ENCODE data around the gene PSTPIP1.
A peak's percentile ranks its signal among the peaks of the same experiment; 100 is the strongest.

Gene PSTPIP1

GRCh38 chr15:77027697-77028450 is 32.9 kb downstream of the PSTPIP1 start:
- Mint-ChIP-seq H3K36me3 (ENCODE audit: insufficient read depth) (peaks cover 15% of the 10 kb centered on the region), H3K27ac (ENCODE audit: low read depth) (no peak overlapping the region), H3K9me3 (no peaks in the 10 kb centered on the region), H3K27me3 (no peaks in the 10 kb centered on the region), H3K4me1 (peaks cover 27% of the 10 kb centered on the region), H3K4me3 (no peak overlapping the region)
- ATAC-seq (replicated peaks; ENCODE audit: extremely low read depth, poor library complexity, severe bottlenecking) (no peak), DNase-seq (ENCODE audit: low spot score in 2 of 2) (peak in 1 of 2 donors; percentile 10)

DNA sequence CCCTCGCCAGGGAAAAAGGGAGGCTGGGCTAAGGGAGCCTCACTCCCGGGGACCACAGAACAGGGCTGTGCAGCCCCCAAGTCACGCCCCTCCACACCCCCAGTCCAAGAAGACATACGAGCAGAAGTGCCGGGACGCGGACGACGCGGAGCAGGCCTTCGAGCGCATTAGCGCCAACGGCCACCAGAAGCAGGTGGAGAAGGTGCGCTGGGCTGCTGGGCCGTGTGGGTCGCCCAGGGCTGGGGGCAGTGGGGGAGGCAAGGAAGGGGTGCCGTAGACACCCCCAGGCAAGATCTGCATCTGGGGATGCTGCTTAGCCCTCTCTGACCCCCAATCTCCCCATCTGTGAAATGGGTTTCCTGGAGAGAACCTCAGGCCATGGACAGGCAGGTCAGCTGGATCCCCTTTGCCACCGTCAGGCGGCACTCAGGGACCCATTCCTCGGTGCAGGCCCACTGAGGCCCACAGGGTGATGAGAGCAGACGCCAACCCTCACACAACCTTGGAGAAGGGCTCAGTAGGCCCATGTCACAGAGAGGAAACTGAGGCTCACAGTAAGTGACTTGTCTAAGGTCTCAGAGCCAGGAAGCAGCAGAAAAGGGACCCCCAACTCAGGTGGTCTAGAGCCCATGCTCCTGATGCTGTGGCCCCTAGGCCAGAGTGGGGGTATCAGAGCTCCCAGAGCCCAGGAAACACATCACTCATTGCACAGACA is 33.7 kb downstream of the PSTPIP1 start:
- no peak for ATAC-seq (replicated peaks; ENCODE audit: extremely low read depth, poor library complexity, severe bottlenecking)
- Mint-ChIP-seq H3K9me3 (no peaks in the 10 kb centered on the region), H3K4me1 (peaks cover 20% of the 10 kb centered on the region), H3K4me3 (no peak overlapping the region), H3K36me3 (ENCODE audit: insufficient read depth) (peaks cover 15% of the 10 kb centered on the region), H3K27ac (ENCODE audit: low read depth) (no peak overlapping the region), H3K27me3 (no peaks in the 10 kb centered on the region)
- peak in 1 of 2 donors; percentile 11 for DNase-seq (ENCODE audit: low spot score in 2 of 2)

- H3K4me3 Mint-ChIP-seq, result no peak overlapping the region
- ATAC-seq (replicated peaks; ENCODE audit: extremely low read depth, poor library complexity, severe bottlenecking), result no peak
- no peaks in the 10 kb centered on the region for H3K27me3 Mint-ChIP-seq
- peaks cover 12% of the 10 kb centered on the region for H3K36me3 Mint-ChIP-seq (ENCODE audit: insufficient read depth)
- H3K27ac Mint-ChIP-seq (ENCODE audit: low read depth), result no peak overlapping the region
- no peaks in the 10 kb centered on the region for H3K9me3 Mint-ChIP-seq
- peak in 1 of 2 donors; percentile 12 for DNase-seq (ENCODE audit: low spot score in 2 of 2)
- peaks cover 12% of the 10 kb centered on the region for H3K4me1 Mint-ChIP-seq
Observed at GRCh38 chr15:77029166-77030047, 34.5 kb downstream of the PSTPIP1 start.

DNA sequence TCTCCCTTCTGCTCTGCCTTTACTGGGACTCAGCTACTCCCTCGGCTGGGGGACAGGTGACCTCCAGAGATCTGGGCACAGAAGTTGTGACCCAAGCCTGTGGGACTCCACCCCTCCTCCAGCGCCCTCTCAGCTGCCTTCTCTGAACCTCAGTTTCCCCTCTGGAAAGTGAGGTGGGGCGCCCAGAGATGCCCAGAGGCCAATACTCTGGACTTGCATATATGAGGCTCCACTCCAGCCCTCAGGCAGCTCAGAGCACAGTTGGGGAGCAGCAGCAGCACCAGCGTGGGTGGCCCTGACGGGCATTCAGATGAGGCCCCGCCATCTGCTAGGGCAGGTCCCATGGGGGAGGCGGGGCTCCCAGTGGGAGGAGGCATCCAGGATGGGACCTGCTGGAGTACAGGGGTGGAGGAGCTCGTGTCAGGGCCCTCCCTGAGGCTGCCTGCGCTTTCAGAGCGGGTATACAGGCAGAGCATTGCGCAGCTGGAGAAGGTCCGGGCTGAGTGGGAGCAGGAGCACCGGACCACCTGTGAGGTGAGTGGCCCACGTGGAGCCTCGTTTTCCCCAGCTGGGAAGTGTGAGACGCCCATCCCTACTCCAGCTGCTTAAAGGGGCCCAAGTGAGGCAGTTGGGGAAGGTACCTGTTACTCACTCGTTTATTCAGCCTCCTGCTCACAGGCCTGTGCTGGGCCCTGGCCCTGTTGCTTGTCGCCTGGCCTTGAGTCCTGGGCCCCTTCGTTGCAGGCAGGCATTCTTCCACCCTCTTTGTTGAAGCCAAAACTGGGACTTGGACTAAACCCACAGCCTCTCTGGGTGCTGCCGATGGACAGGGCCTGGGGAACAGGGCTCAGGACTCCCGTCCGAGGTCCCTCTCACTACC is 35.4 kb downstream of the PSTPIP1 start:
- H3K4me3 Mint-ChIP-seq, result no peak overlapping the region
- H3K27me3 Mint-ChIP-seq, result no peaks in the 10 kb centered on the region
- H3K27ac Mint-ChIP-seq (ENCODE audit: low read depth), result no peak overlapping the region
- ATAC-seq (replicated peaks; ENCODE audit: extremely low read depth, poor library complexity, severe bottlenecking) (no peak), DNase-seq (ENCODE audit: low spot score in 2 of 2) (peak in 1 of 2 donors; percentile 10)
- peaks cover 12% of the 10 kb centered on the region for H3K4me1 Mint-ChIP-seq
- H3K9me3 Mint-ChIP-seq, result no peaks in the 10 kb centered on the region
- peaks cover 12% of the 10 kb centered on the region for H3K36me3 Mint-ChIP-seq (ENCODE audit: insufficient read depth)

GRCh38 chr15:77030928-77031375 is 36.0 kb downstream of the PSTPIP1 start:
- no peaks in the 10 kb centered on the region for H3K9me3 Mint-ChIP-seq
- no peaks in the 10 kb centered on the region for H3K27me3 Mint-ChIP-seq
- H3K4me1 Mint-ChIP-seq, result peaks cover 12% of the 10 kb centered on the region
- H3K27ac Mint-ChIP-seq (ENCODE audit: low read depth), result no peak overlapping the region
- peaks cover 13% of the 10 kb centered on the region for H3K36me3 Mint-ChIP-seq (ENCODE audit: insufficient read depth)
- no peak overlapping the region for H3K4me3 Mint-ChIP-seq
- ATAC-seq (replicated peaks; ENCODE audit: extremely low read depth, poor library complexity, severe bottlenecking) (no peak), DNase-seq (ENCODE audit: low spot score in 2 of 2) (peak in 1 of 2 donors; percentile 10)

GRCh38 chr15:77031376-77032050 is 36.6 kb downstream of the PSTPIP1 start:
- H3K4me3 Mint-ChIP-seq, result no peak overlapping the region
- peaks cover 12% of the 10 kb centered on the region for H3K4me1 Mint-ChIP-seq
- H3K27me3 Mint-ChIP-seq, result no peaks in the 10 kb centered on the region
- H3K27ac Mint-ChIP-seq (ENCODE audit: low read depth), result peak overlapping the region; percentile 61
- peaks cover 19% of the 10 kb centered on the region for H3K36me3 Mint-ChIP-seq (ENCODE audit: insufficient read depth)
- H3K9me3 Mint-ChIP-seq, result no peaks in the 10 kb centered on the region
- DNase-seq (ENCODE audit: low spot score in 2 of 2) (peak in 1 of 2 donors; percentile 12), ATAC-seq (replicated peaks; ENCODE audit: extremely low read depth, poor library complexity, severe bottlenecking) (peak; percentile 19)

GRCh38 chr15:77032052-77032646 is 37.2 kb downstream of the PSTPIP1 start:
- no peak for ATAC-seq (replicated peaks; ENCODE audit: extremely low read depth, poor library complexity, severe bottlenecking)
- peaks cover 20% of the 10 kb centered on the region for H3K36me3 Mint-ChIP-seq (ENCODE audit: insufficient read depth)
- H3K27me3 Mint-ChIP-seq, result no peaks in the 10 kb centered on the region
- peak overlapping the region; percentile 61 for H3K27ac Mint-ChIP-seq (ENCODE audit: low read depth)
- peak in 1 of 2 donors; percentile 10 for DNase-seq (ENCODE audit: low spot score in 2 of 2)
- H3K9me3 Mint-ChIP-seq, result no peaks in the 10 kb centered on the region
- no peak overlapping the region for H3K4me3 Mint-ChIP-seq
- H3K4me1 Mint-ChIP-seq, result peaks cover 12% of the 10 kb centered on the region

- Mint-ChIP-seq H3K4me1 (peaks cover 12% of the 10 kb centered on the region), H3K27ac (ENCODE audit: low read depth) (peak overlapping the region; percentile 22), H3K27me3 (no peaks in the 10 kb centered on the region), H3K4me3 (no peak overlapping the region), H3K9me3 (no peaks in the 10 kb centered on the region), H3K36me3 (ENCODE audit: insufficient read depth) (peaks cover 24% of the 10 kb centered on the region)
- DNase-seq (ENCODE audit: low spot score in 2 of 2) (peak in 1 of 2 donors; percentile 10), ATAC-seq (replicated peaks; ENCODE audit: extremely low read depth, poor library complexity, severe bottlenecking) (no peak)
Observed at GRCh38 chr15:77032647-77033416, 37.9 kb downstream of the PSTPIP1 start.

DNA sequence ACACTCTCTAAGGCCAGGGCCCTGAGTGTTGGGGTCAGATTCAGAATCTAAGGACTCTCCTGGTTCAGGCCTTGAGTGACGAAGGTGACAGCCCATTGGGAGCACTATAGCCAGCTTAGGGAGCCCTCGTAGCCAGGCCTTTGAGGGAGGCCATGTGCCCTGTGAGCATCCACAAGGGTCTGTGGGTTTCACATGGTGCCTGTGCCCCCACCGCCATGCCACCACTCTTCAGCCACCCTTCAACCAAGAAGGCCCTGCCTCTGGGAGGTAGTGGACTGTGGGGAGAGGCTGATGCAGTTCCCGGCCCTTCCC is 38.4 kb downstream of the PSTPIP1 start:
- peaks cover 12% of the 10 kb centered on the region for H3K4me1 Mint-ChIP-seq
- H3K9me3 Mint-ChIP-seq, result no peaks in the 10 kb centered on the region
- peaks cover 28% of the 10 kb centered on the region for H3K36me3 Mint-ChIP-seq (ENCODE audit: insufficient read depth)
- DNase-seq (ENCODE audit: low spot score in 2 of 2) (no peak), ATAC-seq (replicated peaks; ENCODE audit: extremely low read depth, poor library complexity, severe bottlenecking) (no peak)
- peak overlapping the region; percentile 92 for H3K27ac Mint-ChIP-seq (ENCODE audit: low read depth)
- no peaks in the 10 kb centered on the region for H3K27me3 Mint-ChIP-seq
- H3K4me3 Mint-ChIP-seq, result no peak overlapping the region

GRCh38 chr15:77033729-77034671 is 39.1 kb downstream of the PSTPIP1 start:
- Mint-ChIP-seq H3K27me3 (no peaks in the 10 kb centered on the region), H3K9me3 (no peaks in the 10 kb centered on the region), H3K27ac (ENCODE audit: low read depth) (peak overlapping the region; percentile 92), H3K36me3 (ENCODE audit: insufficient read depth) (peaks cover 30% of the 10 kb centered on the region), H3K4me3 (no peak overlapping the region), H3K4me1 (peaks cover 12% of the 10 kb centered on the region)
- ATAC-seq (replicated peaks; ENCODE audit: extremely low read depth, poor library complexity, severe bottlenecking), result no peak
- no peak for DNase-seq (ENCODE audit: low spot score in 2 of 2)

Measured in central memory CD8-positive, alpha-beta T cell (primary cell).